ENCODE results near the gene SRSF11.

GRCh38 chr1:70277875-70278274 is 56.7 kb downstream of the SRSF11 start:
- TF ChIP-seq, protein P1, sequence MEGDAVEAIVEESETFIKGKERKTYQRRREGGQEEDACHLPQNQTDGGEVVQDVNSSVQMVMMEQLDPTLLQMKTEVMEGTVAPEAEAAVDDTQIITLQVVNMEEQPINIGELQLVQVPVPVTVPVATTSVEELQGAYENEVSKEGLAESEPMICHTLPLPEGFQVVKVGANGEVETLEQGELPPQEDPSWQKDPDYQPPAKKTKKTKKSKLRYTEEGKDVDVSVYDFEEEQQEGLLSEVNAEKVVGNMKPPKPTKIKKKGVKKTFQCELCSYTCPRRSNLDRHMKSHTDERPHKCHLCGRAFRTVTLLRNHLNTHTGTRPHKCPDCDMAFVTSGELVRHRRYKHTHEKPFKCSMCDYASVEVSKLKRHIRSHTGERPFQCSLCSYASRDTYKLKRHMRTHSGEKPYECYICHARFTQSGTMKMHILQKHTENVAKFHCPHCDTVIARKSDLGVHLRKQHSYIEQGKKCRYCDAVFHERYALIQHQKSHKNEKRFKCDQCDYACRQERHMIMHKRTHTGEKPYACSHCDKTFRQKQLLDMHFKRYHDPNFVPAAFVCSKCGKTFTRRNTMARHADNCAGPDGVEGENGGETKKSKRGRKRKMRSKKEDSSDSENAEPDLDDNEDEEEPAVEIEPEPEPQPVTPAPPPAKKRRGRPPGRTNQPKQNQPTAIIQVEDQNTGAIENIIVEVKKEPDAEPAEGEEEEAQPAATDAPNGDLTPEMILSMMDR (conservative IDR thresholded peaks at IDR 0.05; ENCODE audit: low read length): no peak
- no peak for TF ChIP-seq EZH2phosphoT487 (IDR thresholded peaks at IDR 0.05; ENCODE audit: borderline replicate concordance, low read depth, low read length)
